ENCODE results near the gene PRKAR2B. TPM values are rescaled to one million over a fixed set of nuclear protein-coding genes. Genes with fewer than 3 reads are reported as not detected.

PRKAR2B gene
- total RNA-seq, 2 experiments from 2014 or later = 0.35 to 0.50 TPM

DNA sequence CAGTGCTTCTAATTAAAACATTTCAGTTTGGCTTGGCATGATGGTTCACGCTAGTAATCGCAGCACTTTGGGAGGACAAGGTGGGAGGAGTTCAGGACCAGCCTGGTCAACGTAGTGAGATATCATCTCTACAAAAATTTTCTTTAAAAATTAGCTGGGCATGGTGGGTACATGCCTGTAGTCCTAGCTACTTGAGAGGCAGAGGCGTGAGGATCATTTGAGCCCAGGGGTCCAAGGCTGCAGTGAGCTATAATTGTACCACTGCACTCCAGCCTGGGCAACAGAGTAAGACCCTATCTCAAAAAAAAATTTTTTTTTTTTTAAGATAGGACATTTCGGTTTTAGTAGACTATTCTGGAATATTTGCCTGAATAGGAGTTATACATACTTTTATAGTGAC is 136.7 kb downstream of the PRKAR2B start:
- Mint-ChIP-seq H3K27me3 (no peaks in the 10 kb centered on the region), H3K27ac (no peak overlapping the region), H3K9me3 (no peaks in the 10 kb centered on the region), H3K4me1 (peaks cover 5% of the 10 kb centered on the region), H3K4me3 (no peak overlapping the region), H3K36me3 (ENCODE audit: low read depth) (peaks cover 26% of the 10 kb centered on the region)
- POLR2A ChIA-PET = interaction anchor here (3.7 kb wide), 1 partner anchor 12 kb away, joined by 30 read pairs; the partner anchor contains the start of gene HBP1
- DNase-seq = no peak
- CTCF ChIA-PET = interaction anchor here (1.3 to 1.5 kb wide), 2 partner anchors 11 to 15 kb away, joined by 3 to 5 read pairs; no protein-coding TSS in a partner anchor

DNA sequence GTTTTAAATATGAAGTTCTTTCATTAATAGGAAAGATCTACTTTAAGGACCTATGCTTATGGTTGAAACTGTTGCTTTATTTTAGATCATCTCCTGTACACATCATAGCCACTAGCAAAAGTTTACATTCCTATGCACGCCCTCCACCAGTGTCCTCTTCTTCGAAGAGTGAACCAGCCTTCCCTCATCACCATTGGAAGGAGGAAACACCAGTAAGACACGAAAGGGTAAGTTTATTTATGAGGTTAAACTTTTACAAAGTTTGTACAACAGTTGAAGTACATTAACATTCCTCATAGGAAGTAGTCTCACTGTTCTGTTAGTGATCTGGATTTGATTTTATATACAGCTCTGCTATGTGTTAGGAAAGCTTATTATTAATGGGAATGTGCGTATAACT is 141.2 kb downstream of the PRKAR2B start:
- Mint-ChIP-seq H3K9me3 (no peaks in the 10 kb centered on the region), H3K27ac (no peak overlapping the region), H3K4me1 (no peaks in the 10 kb centered on the region), H3K27me3 (no peaks in the 10 kb centered on the region), H3K4me3 (no peak overlapping the region), H3K36me3 (ENCODE audit: low read depth) (peaks cover 48% of the 10 kb centered on the region)
- ChIA-PET POLR2A (no interaction called here), CTCF (no interaction called here)
- DNase-seq = no peak

DNA sequence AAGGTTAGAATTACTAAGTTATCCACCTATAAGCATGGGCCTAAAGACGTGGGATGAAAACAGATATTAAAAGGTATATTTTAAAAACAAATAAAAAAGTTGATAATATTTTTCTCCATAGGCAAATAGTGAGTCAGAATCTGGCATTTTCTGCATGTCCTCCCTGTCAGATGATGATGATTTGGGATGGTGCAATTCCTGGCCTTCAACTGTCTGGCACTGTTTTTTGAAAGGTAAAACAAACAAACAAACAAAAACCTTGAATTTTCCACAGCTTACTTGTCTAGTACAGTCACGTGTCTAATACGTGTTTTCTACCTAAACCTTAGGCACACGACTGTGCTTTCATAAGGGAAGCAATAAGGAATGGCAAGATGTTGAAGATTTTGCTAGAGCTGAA is 141.7 kb downstream of the PRKAR2B start:
- no peaks in the 10 kb centered on the region for H3K9me3 Mint-ChIP-seq
- H3K4me3 Mint-ChIP-seq = no peak overlapping the region
- no peak for DNase-seq
- H3K27ac Mint-ChIP-seq = no peak overlapping the region
- H3K27me3 Mint-ChIP-seq = no peaks in the 10 kb centered on the region
- CTCF ChIA-PET = no interaction called here
- peaks cover 44% of the 10 kb centered on the region for H3K36me3 Mint-ChIP-seq (ENCODE audit: low read depth)
- POLR2A ChIA-PET = no interaction called here
- no peaks in the 10 kb centered on the region for H3K4me1 Mint-ChIP-seq

DNA sequence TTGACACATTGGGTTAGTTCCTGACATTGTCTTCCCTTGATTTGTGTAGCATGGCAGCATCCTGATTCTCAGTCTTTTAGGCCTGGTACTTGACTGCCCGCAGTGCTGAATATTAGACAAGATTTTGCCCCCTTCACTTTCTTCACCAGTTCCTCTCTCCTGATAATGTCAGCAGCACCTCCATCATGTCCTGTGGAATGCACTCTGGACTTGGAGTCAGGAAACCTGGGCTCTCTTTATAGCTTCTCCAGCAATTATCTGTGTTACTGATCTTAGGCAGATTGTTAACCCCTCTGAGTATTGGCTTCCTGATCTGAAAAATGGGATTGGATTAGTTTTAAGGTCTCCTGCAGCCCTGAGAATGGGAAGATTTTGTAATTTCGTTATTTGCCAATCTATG is 143.3 kb downstream of the PRKAR2B start:
- Mint-ChIP-seq H3K9me3 (no peaks in the 10 kb centered on the region), H3K4me1 (no peaks in the 10 kb centered on the region), H3K27me3 (no peaks in the 10 kb centered on the region), H3K36me3 (ENCODE audit: low read depth) (peaks cover 44% of the 10 kb centered on the region), H3K27ac (no peak overlapping the region), H3K4me3 (no peak overlapping the region)
- ChIA-PET CTCF (no interaction called here), POLR2A (interaction anchor here (1.1 kb wide), 1 partner anchor 14 kb away, joined by 4 read pairs; no protein-coding TSS in a partner anchor)
- DNase-seq = no peak

DNA sequence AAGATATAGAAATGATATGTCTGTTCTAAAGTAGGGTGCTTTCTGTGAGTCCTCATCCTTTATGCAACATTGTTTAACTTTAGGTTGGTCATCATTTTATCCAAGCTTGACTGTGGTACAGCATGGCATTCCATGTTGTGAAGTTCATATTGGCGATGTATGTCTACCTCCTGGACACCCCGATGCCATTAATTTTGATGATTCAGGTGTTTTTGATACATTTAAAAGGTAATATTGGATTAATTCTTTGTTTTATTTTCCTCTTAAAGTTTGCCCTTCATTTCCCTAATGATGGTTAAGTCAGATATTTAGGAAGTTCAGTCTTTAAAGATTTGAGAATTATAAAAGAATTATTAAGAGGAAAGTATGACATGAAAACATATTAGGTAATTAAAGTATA is 145.6 kb downstream of the PRKAR2B start:
- H3K27me3 Mint-ChIP-seq = no peaks in the 10 kb centered on the region

DNA sequence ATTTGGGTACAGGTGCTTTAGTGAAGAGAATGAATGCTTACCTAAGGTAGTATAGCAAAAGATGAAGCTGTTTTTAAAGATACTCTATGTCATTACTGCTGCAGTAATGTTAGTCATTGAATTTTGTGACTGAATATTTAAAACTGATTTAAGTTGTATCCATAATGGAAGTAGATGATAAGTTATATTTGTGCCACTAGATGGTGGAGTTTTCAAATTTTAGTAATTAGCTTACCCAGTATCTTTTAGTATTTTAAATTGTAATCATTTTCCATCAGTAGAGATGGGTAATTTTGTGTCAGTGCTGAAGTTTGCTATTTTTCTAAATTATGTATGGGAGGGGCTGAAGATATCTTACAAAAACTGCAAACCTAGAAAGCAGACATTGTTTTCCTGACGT is 149.5 kb downstream of the PRKAR2B start:
- no peak for DNase-seq
- H3K27me3 Mint-ChIP-seq = no peaks in the 10 kb centered on the region
- H3K36me3 Mint-ChIP-seq (ENCODE audit: low read depth) = peaks cover 34% of the 10 kb centered on the region
- H3K27ac Mint-ChIP-seq = no peak overlapping the region
- no peaks in the 10 kb centered on the region for H3K9me3 Mint-ChIP-seq
- no peaks in the 10 kb centered on the region for H3K4me1 Mint-ChIP-seq
- ChIA-PET CTCF (interaction anchor here (0.8 to 1.3 kb wide), 7 partner anchors 12 to 549 kb away, joined by 3 to 4 read pairs (median 3); partner anchors contain the start of gene HBP1), POLR2A (interaction anchor here (1.0 to 1.1 kb wide), 2 partner anchors 24 to 26 kb away, joined by 3 read pairs; partner anchors contain the start of gene HBP1)
- no peak overlapping the region for H3K4me3 Mint-ChIP-seq

More for the DNA sequence above, 145.6 kb downstream of the PRKAR2B start:
- DNase-seq = no peak
- Mint-ChIP-seq H3K27ac (no peak overlapping the region), H3K4me3 (no peak overlapping the region), H3K4me1 (no peaks in the 10 kb centered on the region), H3K9me3 (no peaks in the 10 kb centered on the region), H3K36me3 (ENCODE audit: low read depth) (peaks cover 39% of the 10 kb centered on the region)
- ChIA-PET CTCF (interaction anchor here (0.7 kb wide), 1 partner anchor 20 kb away, joined by 3 read pairs; no protein-coding TSS in a partner anchor), POLR2A (interaction anchor here (1.4 kb wide), 1 partner anchor 21 kb away, joined by 3 read pairs; the partner anchor contains the start of gene HBP1)

DNA sequence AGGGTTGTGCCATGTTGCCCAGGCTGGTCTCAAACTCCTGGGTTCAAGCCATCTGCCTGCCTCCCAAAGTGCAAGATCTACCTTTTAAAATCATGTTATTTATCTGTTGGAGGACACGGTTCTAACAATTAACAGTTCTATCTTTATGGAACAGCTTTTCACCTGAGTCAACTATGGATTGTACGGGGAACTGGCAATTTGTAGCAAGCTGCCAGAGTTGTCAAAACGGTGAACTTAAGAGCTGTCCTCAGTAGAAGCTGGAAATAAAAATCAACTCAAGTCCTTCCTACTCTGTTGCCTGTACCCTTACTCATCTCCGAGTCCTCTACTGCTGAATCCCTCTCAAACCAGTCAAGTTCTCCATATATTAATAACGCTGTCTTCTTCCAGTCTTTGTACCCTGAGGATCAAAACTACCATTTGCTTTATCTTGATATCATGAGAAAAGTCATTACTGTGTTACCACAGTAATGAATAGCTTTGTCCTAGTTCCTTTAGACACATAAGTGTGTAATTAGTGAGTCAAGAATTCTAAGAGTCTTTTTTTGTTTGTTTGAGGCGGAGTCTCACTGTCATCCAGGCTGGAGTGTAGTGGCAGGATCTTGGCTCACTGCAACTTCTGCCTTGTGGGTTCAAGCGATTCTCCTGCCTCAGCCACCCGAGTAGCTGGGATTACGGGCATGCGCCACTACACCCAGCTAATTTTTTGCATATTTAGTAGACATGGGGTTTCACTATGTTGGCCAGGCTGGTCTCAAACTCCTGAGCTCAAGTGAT is 152.5 kb downstream of the PRKAR2B start:
- Mint-ChIP-seq H3K4me1 (no peaks in the 10 kb centered on the region), H3K27me3 (no peaks in the 10 kb centered on the region), H3K4me3 (no peak overlapping the region), H3K27ac (no peak overlapping the region), H3K36me3 (ENCODE audit: low read depth) (peaks cover 50% of the 10 kb centered on the region), H3K9me3 (no peaks in the 10 kb centered on the region)
- POLR2A ChIA-PET = no interaction called here
- DNase-seq = no peak
- CTCF ChIA-PET = no interaction called here

DNA sequence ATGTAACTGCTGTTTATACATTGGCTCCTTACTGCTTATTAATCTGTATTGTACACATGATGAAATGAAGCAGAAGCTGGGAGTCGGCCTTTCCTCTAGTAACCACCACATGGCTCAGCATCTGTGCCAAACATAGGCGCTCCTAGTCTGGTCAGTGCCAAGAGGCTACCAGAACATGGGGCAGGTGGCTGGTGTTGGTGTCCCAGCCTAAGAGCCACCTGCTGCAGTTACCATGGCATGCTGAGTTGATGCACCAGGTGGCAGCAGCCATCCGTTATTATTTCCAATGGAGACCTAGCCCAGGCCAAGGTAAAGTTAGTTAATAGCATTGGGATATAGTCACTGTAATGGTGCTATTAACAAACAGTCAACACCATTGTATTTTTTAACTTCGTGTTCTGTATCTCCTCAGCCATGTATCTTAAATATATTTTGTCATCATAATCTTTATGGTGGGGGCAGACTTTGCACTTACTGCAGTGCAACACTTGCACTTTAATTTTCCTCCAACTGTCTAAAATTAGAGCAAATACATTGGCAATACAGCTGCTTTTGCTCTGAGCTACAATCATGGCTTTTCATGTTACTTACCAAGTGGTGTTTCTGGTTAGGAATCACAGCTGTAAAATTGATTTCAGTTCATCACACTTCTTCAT is 157.4 kb downstream of the PRKAR2B start:
- ChIA-PET POLR2A (no interaction called here), CTCF (interaction anchor here (0.6 to 1.7 kb wide), 4 partner anchors 10 to 673 kb away, joined by 3 to 4 read pairs (median 4); partner anchors contain the start of gene HBP1)
- Mint-ChIP-seq H3K27me3 (no peaks in the 10 kb centered on the region), H3K9me3 (no peaks in the 10 kb centered on the region), H3K36me3 (ENCODE audit: low read depth) (peaks cover 55% of the 10 kb centered on the region), H3K4me1 (no peaks in the 10 kb centered on the region), H3K4me3 (no peak overlapping the region), H3K27ac (no peak overlapping the region)
- peak; percentile 38 for DNase-seq

DNA sequence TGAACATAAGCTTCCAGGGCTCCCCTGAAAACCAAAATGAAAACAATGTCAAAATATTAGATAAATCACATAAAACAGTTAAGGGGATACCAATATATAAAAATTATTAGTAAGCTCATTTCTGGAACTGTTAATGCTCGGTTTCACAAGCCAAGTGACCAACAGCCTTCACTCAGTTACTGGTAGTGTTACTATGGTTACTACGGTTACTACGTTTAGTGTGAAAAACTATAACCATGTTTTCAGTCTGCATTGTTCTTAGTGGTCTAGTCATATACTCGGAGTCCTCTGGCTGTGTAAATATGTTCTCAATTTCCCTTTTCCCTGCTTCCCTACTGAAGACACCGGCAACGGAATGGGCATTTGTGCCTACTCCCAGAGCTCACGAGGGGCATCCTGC is 159.1 kb downstream of the PRKAR2B start:
- ChIA-PET CTCF (no interaction called here), POLR2A (no interaction called here)
- Mint-ChIP-seq H3K27ac (no peak overlapping the region), H3K36me3 (ENCODE audit: low read depth) (peaks cover 48% of the 10 kb centered on the region), H3K9me3 (no peaks in the 10 kb centered on the region), H3K4me1 (no peaks in the 10 kb centered on the region), H3K27me3 (no peaks in the 10 kb centered on the region), H3K4me3 (no peak overlapping the region)
- no peak for DNase-seq

DNA sequence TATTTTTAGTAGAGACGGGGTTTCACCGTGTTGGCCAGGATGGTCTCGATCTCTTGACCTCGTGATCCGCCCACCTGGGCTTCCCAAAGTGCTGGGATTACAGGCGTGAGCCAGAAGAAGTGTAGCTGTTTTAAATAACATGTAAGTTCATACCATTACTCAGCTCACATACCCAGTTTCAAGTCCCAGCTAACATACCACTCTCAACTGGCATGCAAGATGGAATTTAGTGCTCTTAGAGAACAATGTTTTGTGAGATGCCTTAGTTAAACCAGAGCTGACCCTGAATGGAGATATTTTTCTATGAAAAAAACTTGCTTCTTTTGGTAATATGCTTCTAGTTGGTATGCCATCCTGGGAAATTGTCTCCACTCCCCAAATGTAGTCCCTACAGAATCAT is 161.6 kb downstream of the PRKAR2B start:
- no peak overlapping the region for H3K27ac Mint-ChIP-seq
- H3K27me3 Mint-ChIP-seq = no peaks in the 10 kb centered on the region
- H3K4me3 Mint-ChIP-seq = no peak overlapping the region
- DNase-seq = no peak
- POLR2A ChIA-PET = no interaction called here
- H3K4me1 Mint-ChIP-seq = no peaks in the 10 kb centered on the region
- CTCF ChIA-PET = interaction anchor here (1.1 kb wide), 1 partner anchor 11 kb away, joined by 3 read pairs; no protein-coding TSS in a partner anchor
- no peaks in the 10 kb centered on the region for H3K9me3 Mint-ChIP-seq
- peaks cover 42% of the 10 kb centered on the region for H3K36me3 Mint-ChIP-seq (ENCODE audit: low read depth)

DNA sequence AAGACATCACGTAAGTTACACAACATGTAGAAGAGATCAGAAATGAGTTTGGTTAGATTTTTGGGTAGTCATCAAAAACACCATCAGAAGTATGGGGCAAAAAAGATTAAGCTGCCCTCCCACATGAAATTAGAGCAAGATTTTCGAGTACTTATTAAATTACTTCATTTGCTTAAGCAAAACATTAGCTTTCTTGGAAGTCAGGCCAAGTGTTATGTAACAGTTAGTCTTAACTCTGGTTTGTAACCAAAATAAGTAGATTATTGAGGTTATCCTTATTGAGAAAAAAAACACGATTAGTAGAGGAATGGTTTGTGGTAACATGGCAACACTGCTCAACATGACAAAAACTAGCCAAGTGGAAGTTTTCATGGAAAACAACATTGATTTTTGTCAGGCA is 162.2 kb downstream of the PRKAR2B start:
- Mint-ChIP-seq H3K4me3 (no peak overlapping the region), H3K36me3 (ENCODE audit: low read depth) (peaks cover 40% of the 10 kb centered on the region), H3K4me1 (no peaks in the 10 kb centered on the region), H3K9me3 (no peaks in the 10 kb centered on the region), H3K27me3 (no peaks in the 10 kb centered on the region), H3K27ac (no peak overlapping the region)
- POLR2A ChIA-PET = no interaction called here
- CTCF ChIA-PET = interaction anchor here (1.7 kb wide), 1 partner anchor 13 kb away, joined by 4 read pairs; no protein-coding TSS in a partner anchor
- no peak for DNase-seq

DNA sequence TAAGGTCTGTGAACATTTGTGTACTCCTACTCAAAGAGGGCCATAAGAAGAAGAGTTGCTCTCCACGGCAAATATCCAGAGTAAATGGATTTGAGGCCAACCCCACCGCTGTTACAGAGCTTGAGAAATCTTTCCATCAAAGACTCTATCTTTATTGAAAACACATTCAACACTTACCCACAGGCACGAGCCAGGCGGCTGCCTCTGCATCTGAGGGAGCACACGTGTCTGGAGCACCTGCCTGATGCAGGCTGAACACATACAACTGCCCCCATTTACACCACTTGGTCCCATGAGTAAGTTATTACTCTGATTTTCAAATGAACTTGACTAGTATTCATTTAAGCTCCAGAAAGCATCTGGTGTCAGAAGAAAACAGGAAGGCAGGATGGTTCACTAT is 163.0 kb downstream of the PRKAR2B start:
- Mint-ChIP-seq H3K27ac (no peak overlapping the region), H3K9me3 (no peaks in the 10 kb centered on the region), H3K4me3 (no peak overlapping the region), H3K4me1 (no peaks in the 10 kb centered on the region), H3K36me3 (ENCODE audit: low read depth) (peaks cover 38% of the 10 kb centered on the region), H3K27me3 (no peaks in the 10 kb centered on the region)
- no peak for DNase-seq
- CTCF ChIA-PET = interaction anchor here (1.1 to 1.7 kb wide), 2 partner anchors 13 to 18 kb away, joined by 3 to 4 read pairs; no protein-coding TSS in a partner anchor
- POLR2A ChIA-PET = no interaction called here

DNA sequence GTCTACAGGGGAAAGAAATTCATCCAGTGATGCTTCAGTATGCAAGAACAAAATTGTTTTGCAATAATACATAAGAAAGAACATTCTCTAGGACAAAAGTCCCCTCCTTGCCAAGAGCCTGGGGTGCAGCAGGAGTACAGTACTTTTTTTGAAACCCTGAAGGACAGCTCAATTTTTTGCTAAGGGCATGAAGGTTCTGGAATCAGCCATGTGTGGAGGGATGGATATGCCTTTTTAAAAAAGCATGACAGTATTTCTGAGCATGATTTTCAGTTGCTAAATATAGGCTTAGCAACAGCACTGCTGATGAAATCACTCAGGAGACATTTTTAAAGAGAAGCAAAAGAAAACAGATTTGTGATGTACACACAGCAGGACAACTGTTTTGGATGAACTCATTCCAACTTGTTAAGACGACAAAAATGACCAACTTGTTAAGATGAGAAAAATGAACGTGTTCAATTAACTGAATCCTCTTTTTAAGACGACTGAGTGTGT is 163.6 kb downstream of the PRKAR2B start:
- Mint-ChIP-seq H3K4me1 (no peaks in the 10 kb centered on the region), H3K9me3 (no peaks in the 10 kb centered on the region), H3K27ac (no peak overlapping the region), H3K27me3 (no peaks in the 10 kb centered on the region), H3K4me3 (no peak overlapping the region), H3K36me3 (ENCODE audit: low read depth) (peaks cover 36% of the 10 kb centered on the region)
- ChIA-PET CTCF (interaction anchor here (1.1 to 1.7 kb wide), 2 partner anchors 14 to 17 kb away, joined by 3 to 4 read pairs; no protein-coding TSS in a partner anchor), POLR2A (no interaction called here)
- DNase-seq = no peak
